ENCODE data around the gene DALRD3.
A peak's percentile ranks its signal among the peaks of the same experiment; 100 is the strongest.

The DALRD3 gene

DNA sequence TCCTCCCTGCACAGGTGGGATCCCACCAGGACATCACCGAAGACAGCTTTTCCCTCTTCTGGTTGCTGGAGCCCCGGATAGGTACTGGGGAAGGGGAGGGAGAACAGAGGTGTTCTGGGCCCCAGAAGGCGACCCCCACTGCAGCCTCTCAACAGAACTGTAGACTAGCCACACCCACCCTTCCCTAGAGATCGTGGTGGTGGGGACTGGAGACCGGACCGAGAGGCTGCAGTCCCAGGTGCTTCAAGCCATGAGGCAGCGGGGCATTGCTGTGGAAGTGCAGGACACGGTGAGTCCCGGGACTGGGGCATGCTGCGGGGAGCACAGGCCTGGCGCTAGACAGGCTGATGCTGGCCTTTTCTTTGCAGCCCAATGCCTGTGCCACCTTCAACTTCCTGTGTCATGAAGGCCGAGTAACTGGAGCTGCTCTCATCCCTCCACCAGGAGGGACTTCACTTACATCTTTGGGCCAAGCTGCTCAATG is 4.3 kb upstream of the DALRD3 start:
- TF ChIP-seq, protein P1, sequence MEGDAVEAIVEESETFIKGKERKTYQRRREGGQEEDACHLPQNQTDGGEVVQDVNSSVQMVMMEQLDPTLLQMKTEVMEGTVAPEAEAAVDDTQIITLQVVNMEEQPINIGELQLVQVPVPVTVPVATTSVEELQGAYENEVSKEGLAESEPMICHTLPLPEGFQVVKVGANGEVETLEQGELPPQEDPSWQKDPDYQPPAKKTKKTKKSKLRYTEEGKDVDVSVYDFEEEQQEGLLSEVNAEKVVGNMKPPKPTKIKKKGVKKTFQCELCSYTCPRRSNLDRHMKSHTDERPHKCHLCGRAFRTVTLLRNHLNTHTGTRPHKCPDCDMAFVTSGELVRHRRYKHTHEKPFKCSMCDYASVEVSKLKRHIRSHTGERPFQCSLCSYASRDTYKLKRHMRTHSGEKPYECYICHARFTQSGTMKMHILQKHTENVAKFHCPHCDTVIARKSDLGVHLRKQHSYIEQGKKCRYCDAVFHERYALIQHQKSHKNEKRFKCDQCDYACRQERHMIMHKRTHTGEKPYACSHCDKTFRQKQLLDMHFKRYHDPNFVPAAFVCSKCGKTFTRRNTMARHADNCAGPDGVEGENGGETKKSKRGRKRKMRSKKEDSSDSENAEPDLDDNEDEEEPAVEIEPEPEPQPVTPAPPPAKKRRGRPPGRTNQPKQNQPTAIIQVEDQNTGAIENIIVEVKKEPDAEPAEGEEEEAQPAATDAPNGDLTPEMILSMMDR (IDR thresholded peaks at IDR 0.05; ENCODE audit: insufficient read depth, low read depth, low read length, missing control alignments), result no peak
- peak overlapping the region; percentile 85 for H3K4me3 ChIP-seq (ENCODE audit: low read length)
- DNase-seq (ENCODE audit: low read depth), result no peak

DNA sequence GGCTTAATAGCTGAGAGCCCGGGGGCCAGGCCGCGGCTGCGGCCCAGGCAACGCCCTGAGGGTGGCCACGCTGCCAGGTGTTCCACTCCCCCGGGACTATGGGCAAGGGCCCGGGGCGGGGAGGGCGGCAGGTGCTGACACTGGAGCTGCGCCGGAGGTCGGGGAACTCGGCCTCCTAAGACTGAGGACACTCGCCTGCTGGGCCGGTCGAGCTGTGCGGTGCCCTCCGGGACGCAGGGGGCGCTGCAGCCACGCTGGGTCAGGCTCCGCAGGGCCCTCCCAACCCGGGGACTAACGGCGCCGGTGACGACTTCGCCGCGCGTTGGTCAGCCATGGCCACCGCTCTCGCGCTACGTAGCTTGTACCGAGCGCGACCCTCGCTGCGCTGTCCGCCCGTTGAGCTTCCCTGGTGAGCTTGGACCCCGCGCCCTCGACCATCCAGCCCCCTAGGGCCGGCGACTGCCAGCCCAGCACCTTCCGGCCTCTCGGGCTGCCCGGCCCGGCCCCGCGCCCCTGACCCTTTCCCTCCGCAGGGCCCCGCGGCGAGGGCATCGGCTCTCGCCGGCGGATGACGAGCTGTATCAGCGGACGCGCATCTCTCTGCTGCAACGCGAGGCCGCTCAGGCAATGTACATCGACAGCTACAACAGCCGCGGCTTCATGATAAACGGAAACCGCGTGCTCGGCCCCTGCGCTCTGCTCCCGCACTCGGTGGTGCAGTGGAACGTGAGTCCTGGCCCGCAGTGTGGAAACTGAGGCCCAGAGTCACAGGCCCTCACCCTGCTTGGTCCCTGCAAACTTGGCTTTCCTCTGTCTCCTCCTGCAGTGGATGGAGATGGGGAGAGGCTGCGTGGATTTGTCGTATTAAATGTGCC is 3.7 kb upstream of the DALRD3 start, which contains the start of gene NDUFAF3:
NDUFAF3 (plus strand) TSS at position 309 of the 875 bp plus-strand sequence; CDS start at position 333, 24 bp downstream.
- TF ChIP-seq, protein P1 (IDR thresholded peaks at IDR 0.05; ENCODE audit: insufficient read depth, low read depth, low read length, missing control alignments), result peak; percentile 72
- DNase-seq (ENCODE audit: low read depth), result peak; percentile 96
- H3K4me3 ChIP-seq (ENCODE audit: low read length), result peak within 1 kb of the TSS; percentile 85

DNA sequence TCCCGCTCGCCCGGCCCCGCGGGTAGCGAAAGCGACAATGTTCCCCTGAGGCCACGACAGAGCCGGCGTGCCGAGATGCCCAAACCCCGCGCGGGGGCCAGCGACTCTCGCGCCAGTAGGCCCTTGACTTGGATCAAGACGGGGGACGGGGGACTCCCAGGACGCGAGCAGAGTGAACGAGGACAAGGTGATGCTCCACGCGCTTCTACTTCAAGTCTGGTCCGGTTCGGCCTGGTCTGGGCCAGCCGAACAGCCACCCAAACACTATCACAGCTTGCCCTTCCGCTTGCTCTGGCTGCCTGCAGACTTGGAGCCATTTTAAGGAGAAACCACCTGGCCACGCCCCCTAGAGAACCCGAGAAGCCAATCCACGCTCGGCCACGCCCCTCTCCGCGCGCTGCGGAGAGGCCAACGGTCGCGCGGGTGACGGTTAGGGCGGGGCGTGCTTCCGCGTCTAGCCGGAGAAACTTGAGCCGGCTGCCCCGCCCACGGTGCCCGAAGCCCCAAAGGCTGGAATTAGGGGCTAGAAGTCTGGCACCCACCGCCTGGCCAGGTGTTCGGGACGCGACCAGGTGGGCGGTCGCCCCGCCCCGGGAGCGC is 2.9 kb upstream of the DALRD3 start:
- TF ChIP-seq, protein P1 (IDR thresholded peaks at IDR 0.05; ENCODE audit: insufficient read depth, low read depth, low read length, missing control alignments), result no peak
- peak; percentile 98 for DNase-seq (ENCODE audit: low read depth)
- peak overlapping the region; percentile 85 for H3K4me3 ChIP-seq (ENCODE audit: low read length)

DNA sequence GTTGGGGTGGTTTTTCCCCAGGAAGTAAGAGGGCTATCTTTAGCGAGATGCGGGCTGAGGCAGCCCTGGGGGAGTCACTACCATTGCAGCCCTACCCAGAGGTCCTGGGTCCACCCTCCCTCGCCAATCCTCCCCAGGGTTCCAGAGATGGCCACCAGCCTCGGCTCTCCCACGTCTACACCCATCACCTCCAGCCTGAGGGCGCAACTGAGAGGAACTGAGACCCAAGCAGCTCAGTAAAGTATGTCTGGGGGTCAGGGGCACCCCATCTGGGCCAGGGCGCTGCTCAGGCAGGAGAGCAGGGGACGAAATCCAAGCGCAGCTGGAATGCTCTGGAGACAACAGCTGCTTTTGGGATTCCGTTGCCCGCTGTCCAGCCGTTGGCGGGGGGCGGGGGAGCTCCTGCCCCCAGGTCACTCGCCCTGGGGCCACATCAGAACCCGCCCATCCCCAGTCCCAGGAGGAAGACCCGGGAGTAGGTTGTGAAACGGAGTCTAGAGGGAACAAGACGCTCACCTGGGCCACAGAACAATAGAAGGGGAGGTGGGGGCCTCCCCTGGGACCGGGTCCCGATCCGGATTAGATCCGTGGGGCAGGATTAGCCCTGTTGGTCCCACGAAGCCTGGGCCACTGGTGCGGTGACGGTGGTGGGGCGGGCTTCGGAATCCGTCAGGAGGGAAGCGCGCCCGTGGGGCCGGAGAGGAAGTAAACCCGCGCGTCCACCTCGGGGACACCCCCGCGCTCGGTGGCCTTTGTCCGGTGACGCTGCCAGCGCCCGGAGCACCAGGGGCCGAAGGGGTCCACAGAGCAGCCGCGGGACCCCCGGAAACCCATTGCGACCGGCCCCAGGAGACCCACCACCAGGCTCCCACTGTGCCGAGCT is 2.2 kb upstream of the DALRD3 start:
- TF ChIP-seq, protein P1 (IDR thresholded peaks at IDR 0.05; ENCODE audit: insufficient read depth, low read depth, low read length, missing control alignments), result no peak
- no peak for DNase-seq (ENCODE audit: low read depth)
- H3K4me3 ChIP-seq (ENCODE audit: low read length), result peak overlapping the region; percentile 85

DNA sequence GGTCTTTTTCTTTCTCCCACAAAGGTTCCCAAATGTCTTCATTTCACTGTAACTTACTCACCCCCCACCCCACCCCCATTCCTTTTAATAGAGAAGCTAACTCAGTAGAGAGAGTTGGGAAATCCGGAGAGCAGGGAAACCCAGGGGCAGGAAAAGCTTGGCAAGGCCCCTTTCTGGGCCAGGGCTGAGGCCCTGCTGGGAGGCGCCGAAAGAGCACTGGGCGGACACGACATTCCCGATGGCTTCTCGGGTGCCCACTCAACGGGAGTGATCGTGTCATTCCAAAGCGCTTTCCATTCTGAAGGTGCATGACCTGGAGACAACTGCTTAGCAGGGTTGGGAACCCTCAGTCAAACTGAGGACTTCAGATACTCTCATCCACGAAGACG is 1.6 kb upstream of the DALRD3 start:
- H3K4me3 ChIP-seq (ENCODE audit: low read length), result peak overlapping the region; percentile 85
- peak; percentile 50 for DNase-seq (ENCODE audit: low read depth)
- TF ChIP-seq, protein P1 (IDR thresholded peaks at IDR 0.05; ENCODE audit: insufficient read depth, low read depth, low read length, missing control alignments), result no peak

DNA sequence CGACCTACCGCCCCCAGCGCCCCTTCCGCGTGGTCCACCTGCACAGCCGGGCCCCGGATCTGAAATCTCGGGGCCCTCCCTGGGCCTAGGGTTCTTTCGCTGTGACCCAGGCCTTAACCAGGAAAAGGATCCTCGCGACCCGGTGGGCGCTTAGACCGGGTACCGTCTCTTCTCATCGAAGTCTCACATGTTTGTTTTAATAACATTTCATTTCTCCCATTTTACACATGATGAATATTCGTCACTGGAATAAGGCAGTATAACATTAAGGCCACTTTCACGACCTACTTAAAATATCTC is 277 bp upstream of the DALRD3 start:
- TF ChIP-seq, protein P1 (IDR thresholded peaks at IDR 0.05; ENCODE audit: insufficient read depth, low read depth, low read length, missing control alignments), result no peak
- DNase-seq (ENCODE audit: low read depth), result no peak
- H3K4me3 ChIP-seq (ENCODE audit: low read length), result peak overlapping the region; percentile 72
